Naive B cell (primary cell): ENCODE data around the gene TCHP. TPM values are rescaled to one million over a fixed set of nuclear protein-coding genes. Genes with fewer than 3 reads are reported as not detected.
A peak's percentile ranks its signal among the peaks of the same experiment; 100 is the strongest.

Source experiments
- ATAC-seq, 2 donors: fragments of 150-1000 bp; cut with Tn5 transposase; 2 replicates each; pipeline ENCODE4 v1.10.0; 2021; ENCODE audit warnings: low read depth in 2 of 2, mild to moderate bottlenecking in 2 of 2, moderate library complexity in 2 of 2
- DNase-seq: peaks from one replicate; pipeline ENCODE4 v3.0.0; 2022
- H3K27ac Mint-ChIP-seq, 6 donors: one replicate each; pipeline ENCODE4 v1.8.0; 2020 to 2022; ENCODE audit warnings: mild to moderate bottlenecking in 6 of 6, mixed read lengths in 6 of 6, moderate library complexity in 5 of 6, inconsistent platforms in 2 of 6
- H3K27me3 Mint-ChIP-seq, 3 donors: one replicate each; pipeline ENCODE4 v1.8.0; 2021 to 2022; ENCODE audit warnings: mixed read lengths in 3 of 3, mild to moderate bottlenecking in 1 of 3
- H3K36me3 Mint-ChIP-seq, 2 donors: one replicate each; pipeline ENCODE4 v1.8.0; 2020 to 2022; ENCODE audit warnings: mixed read lengths in 2 of 2, inconsistent platforms in 1 of 2, mild to moderate bottlenecking in 1 of 2
- H3K4me1 Mint-ChIP-seq, 3 donors: one replicate each; pipeline ENCODE4 v1.8.0; 2020 to 2022; ENCODE audit warnings: mixed read lengths in 3 of 3, inconsistent platforms in 1 of 3, mild to moderate bottlenecking in 1 of 3, moderate library complexity in 1 of 3
- H3K4me3 Mint-ChIP-seq, 8 donors: one replicate each; pipeline ENCODE4 v1.8.0; 2020 to 2022; ENCODE audit warnings: mild to moderate bottlenecking in 8 of 8, mixed read lengths in 8 of 8, moderate library complexity in 8 of 8, inconsistent platforms in 2 of 8
- H3K9me3 Mint-ChIP-seq, 7 donors: one replicate each; pipeline ENCODE4 v1.8.0; 2020 to 2022; ENCODE audit warnings: mixed read lengths in 7 of 7, mild to moderate bottlenecking in 5 of 7, inconsistent platforms in 2 of 7, moderate library complexity in 1 of 7
- polyA plus RNA-seq, 6 donors: library from polyadenylated mRNA; unstranded; fragments of 300-500 nt; fragmentation: Illumina TruSeq; gene quantifications; one replicate each; pipeline ENCODE4 v1.2.3, GENCODE V29; 2021; ENCODE audit warnings: low read depth in 6 of 6

The TCHP gene
- polyA plus RNA-seq, 6 donors from 2014 or later, result 5.6 to 10.3 (median 6.4) TPM

GRCh38 chr12:109870648-109871047 lies 29.4 kb upstream of the TCHP start:
- no peaks in the 10 kb centered on the region for H3K9me3 Mint-ChIP-seq
- H3K27me3 Mint-ChIP-seq, result no peaks in the 10 kb centered on the region
- H3K36me3 Mint-ChIP-seq, result peaks cover 0 to 12% of the 10 kb centered on the region in 2 donors

DNA sequence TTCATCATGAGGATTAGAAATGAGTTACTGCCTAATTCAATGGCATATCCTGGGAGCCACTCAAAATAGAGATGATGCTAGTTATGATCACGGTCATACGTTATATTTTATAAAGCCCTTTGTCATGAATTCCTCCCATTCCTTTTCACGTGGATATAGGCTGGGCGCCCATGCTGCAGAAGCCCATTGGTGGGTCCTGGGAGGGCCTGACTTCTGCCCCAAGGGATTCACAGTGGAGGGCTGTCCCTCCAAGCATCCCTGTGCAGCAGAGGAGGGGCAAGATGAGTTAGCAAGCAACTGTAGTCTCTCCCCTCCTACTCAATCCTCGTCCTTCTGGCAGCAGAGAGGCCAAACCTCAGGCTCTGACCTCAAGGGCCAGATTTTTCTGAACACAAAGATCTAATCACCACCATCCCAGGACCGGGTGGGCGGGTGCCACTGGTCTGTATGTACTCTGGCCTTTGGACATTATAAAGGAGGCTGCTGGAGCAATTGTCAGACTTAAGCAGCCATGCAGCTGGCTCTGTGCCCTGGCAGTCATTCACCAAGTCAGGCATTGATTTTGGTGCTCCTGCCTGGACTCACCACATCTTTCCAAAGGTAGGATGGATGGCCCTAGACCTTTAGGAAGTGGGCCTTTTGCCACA lies 28.3 kb upstream of the TCHP start:
- peak overlapping the region in 1 of 6 donors; percentile 58 for H3K27ac Mint-ChIP-seq
- ATAC-seq, result no peak
- H3K27me3 Mint-ChIP-seq, result no peaks in the 10 kb centered on the region
- no peak for DNase-seq
- H3K4me1 Mint-ChIP-seq, result peaks cover 33 to 47% (median 34%) of the 10 kb centered on the region in 3 donors
- peaks cover 0 to 12% of the 10 kb centered on the region in 2 donors for H3K36me3 Mint-ChIP-seq
- H3K4me3 Mint-ChIP-seq, result no peak overlapping the region
- H3K9me3 Mint-ChIP-seq, result no peaks in the 10 kb centered on the region

More at GRCh38 chr12:109870648-109871047, 29.4 kb upstream of the TCHP start:
- H3K27ac Mint-ChIP-seq, result no peak overlapping the region
- H3K4me3 Mint-ChIP-seq, result no peak overlapping the region
- H3K4me1 Mint-ChIP-seq, result peaks cover 23 to 41% (median 24%) of the 10 kb centered on the region in 3 donors
- ATAC-seq (no peak), DNase-seq (no peak)

DNA sequence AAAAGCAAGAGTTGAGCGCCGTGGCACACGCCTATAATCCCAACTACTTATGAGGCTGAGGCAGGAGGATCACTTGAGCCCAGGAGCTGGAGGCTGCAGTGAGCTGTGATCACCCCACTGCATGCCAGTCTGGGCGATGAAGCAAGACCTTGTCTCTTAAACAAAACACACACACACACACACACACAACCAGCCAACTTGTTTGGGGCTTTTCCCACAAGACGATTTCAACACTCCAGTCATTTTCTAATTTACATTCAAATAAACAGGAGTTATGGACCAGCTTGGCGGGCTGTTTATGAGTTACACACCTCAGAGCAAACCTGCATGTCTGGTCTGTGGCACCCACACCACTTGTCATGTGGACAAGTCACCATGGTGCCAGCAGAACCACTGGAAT lies 26.4 kb upstream of the TCHP start:
- ATAC-seq, result no peak
- Mint-ChIP-seq H3K4me3 (no peak overlapping the region), H3K9me3 (no peaks in the 10 kb centered on the region), H3K36me3 (peaks cover 0 to 7% of the 10 kb centered on the region in 2 donors), H3K4me1 (peaks cover 35 to 45% (median 45%) of the 10 kb centered on the region in 3 donors), H3K27me3 (no peaks in the 10 kb centered on the region), H3K27ac (peak overlapping the region in 1 of 6 donors; percentile 82)
- no peak for DNase-seq

DNA sequence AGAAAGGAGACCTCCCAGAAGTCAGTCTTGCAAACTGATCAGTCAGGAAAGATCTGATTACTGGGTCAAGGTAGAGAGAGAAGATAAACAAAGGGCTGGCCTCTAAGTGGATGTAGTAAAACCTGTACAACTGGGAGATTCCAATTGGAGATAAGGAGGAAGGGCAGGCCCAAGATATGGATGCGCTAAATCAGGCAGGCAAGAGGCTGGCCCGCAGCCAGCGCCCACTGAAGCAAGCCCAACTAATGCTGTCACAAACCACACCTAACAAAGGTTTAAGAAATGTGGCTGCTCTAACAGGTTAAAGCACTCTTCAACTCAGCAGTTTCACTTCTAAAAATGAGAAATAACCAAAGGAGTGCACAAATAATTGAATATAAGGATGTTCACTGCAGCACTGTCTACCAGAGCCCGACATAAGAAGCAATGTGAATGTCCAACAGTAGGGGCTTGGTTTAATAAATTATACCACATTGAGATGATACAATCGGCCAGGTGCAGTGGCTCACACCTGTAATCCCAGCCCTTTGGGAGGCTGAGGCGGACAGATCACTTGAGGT lies 24.4 kb upstream of the TCHP start:
- H3K27me3 Mint-ChIP-seq, result no peaks in the 10 kb centered on the region

GRCh38 chr12:109876406-109876805 lies 23.7 kb upstream of the TCHP start:
- Mint-ChIP-seq H3K27ac (peak overlapping the region in 5 of 6 donors; percentile 49 to 94 (median 84)), H3K9me3 (no peaks in the 10 kb centered on the region), H3K27me3 (no peaks in the 10 kb centered on the region), H3K4me3 (peak overlapping the region in 4 of 8 donors; percentile 36 to 82 (median 62)), H3K4me1 (peaks cover 55 to 66% (median 64%) of the 10 kb centered on the region in 3 donors), H3K36me3 (peaks cover 0 to 6% of the 10 kb centered on the region in 2 donors)
- DNase-seq (no peak), ATAC-seq (no peak)

More for the DNA sequence above, 24.4 kb upstream of the TCHP start:
- peaks cover 0 to 6% of the 10 kb centered on the region in 2 donors for H3K36me3 Mint-ChIP-seq
- ATAC-seq (peak; percentile 17), DNase-seq (no peak)
- peaks cover 50 to 61% (median 58%) of the 10 kb centered on the region in 3 donors for H3K4me1 Mint-ChIP-seq
- H3K9me3 Mint-ChIP-seq, result no peaks in the 10 kb centered on the region
- peak overlapping the region; percentile 8 to 94 (median 84) for H3K27ac Mint-ChIP-seq
- peak overlapping the region in 7 of 8 donors; percentile 1 to 67 (median 57) for H3K4me3 Mint-ChIP-seq

DNA sequence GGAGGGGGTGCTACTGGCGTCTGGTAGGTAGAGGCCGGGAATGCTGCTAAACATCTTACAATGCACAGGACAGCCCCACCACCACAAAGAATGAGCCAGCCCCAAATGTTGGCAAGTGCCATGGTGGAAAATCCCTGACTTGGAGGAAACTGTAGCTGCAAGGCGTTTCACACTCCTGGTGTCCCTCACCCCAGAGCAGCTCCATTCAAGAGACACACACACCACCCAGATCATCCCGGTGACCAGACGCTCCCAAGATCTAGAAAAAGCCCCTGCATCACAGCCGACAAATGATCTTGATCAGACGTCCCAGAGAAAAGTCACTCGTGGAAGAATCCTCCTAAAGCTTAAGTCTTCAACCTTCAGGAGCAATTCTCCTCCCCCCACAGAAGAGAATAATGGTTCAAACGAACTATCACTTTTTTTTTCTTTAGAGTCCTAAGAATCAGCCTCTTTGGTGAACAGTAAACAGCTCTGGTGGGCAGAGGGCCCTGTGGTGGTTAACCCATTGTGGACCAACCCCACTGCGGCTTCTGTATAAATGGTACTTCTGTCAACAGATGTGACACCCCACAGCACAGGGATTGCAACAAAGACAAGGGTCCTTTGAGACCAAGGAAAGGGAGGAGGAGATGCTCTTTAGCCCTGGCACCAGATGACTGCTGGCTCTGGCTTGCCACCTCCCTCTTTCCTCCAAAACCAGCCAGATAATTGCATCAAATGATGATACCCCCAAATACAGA lies 22.4 kb upstream of the TCHP start:
- no peak for DNase-seq
- no peak for ATAC-seq
- peaks cover 0 to 2% of the 10 kb centered on the region in 2 donors for H3K36me3 Mint-ChIP-seq
- H3K4me3 Mint-ChIP-seq, result peak overlapping the region in 7 of 8 donors; percentile 45 to 98 (median 66)
- no peaks in the 10 kb centered on the region for H3K27me3 Mint-ChIP-seq
- no peaks in the 10 kb centered on the region for H3K9me3 Mint-ChIP-seq
- H3K4me1 Mint-ChIP-seq, result peaks cover 53 to 67% (median 64%) of the 10 kb centered on the region in 3 donors
- H3K27ac Mint-ChIP-seq, result peak overlapping the region in 4 of 6 donors; percentile 9 to 90 (median 38)

- no peak for DNase-seq
- Mint-ChIP-seq H3K4me3 (peak overlapping the region in 6 of 8 donors; percentile 29 to 98 (median 92)), H3K27ac (peak overlapping the region in 4 of 6 donors; percentile 33 to 95 (median 90)), H3K36me3 (no peaks in the 10 kb centered on the region), H3K27me3 (no peaks in the 10 kb centered on the region), H3K9me3 (no peaks in the 10 kb centered on the region), H3K4me1 (peaks cover 53 to 70% (median 65%) of the 10 kb centered on the region in 3 donors)
- no peak for ATAC-seq
These were observed 21.8 kb upstream of the TCHP start for GRCh38 chr12:109878247-109878625.

DNA sequence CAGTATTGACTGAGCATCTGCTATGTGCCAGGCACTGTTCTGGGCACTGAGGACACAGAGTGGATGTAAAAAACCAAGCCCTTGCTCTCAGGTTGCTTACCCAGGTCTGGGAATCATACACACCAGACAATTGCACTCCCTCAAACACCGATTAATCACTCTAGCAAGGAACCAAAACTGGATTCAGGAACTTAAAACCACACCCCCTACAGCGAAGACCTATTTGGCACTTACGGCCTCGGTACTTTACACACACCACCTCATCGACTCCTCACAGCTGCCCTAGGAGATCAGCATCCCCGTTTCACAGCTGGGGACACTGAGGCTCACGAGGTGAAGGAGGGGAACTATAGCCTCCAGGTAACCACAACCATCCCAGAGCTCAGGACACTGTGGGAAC lies 21.3 kb upstream of the TCHP start:
- Mint-ChIP-seq H3K4me1 (peaks cover 57 to 75% (median 71%) of the 10 kb centered on the region in 3 donors), H3K9me3 (no peaks in the 10 kb centered on the region), H3K36me3 (no peaks in the 10 kb centered on the region), H3K27ac (peak overlapping the region in 4 of 6 donors; percentile 77 to 97 (median 92)), H3K27me3 (no peaks in the 10 kb centered on the region), H3K4me3 (peak overlapping the region; percentile 29 to 98 (median 92))
- ATAC-seq (no peak), DNase-seq (no peak)

DNA sequence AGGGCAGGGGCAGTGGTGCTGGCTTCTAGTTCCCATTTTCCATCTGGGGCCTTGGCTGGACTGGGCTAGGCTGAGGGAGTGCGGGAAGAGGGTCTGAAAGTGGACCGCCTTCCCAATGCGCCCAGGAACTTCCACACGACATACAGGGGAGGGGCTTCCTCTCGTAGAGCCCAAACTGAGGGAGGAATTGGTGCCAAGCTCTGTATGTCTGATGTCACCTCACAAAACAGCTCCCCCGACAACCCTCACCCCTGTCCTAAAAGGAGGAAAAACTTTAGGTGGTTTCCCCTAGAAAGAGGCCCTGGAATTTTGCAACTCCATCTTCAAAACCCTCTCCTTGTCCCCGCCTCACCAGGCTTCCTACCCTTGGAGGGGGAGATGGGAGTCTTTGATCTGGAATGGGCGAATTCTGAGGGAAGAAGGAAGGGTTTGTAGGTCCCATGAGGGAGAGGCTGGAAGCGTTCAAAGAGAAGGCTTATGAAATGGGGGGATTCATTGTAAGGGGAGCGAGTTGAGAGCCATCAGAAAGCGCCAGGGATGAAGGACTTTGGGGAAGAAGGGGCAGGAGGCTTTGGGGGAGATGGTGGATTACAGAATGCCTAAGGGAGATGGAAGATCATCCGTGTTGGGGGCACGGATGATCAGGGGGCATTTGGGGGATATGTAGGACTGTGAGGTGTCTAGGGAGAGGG lies 20.6 kb upstream of the TCHP start:
- no peak for DNase-seq
- H3K4me1 Mint-ChIP-seq, result peaks cover 55 to 70% (median 70%) of the 10 kb centered on the region in 3 donors
- peak overlapping the region; percentile 91 to 97 (median 96) for H3K27ac Mint-ChIP-seq
- no peaks in the 10 kb centered on the region for H3K36me3 Mint-ChIP-seq
- H3K9me3 Mint-ChIP-seq, result no peaks in the 10 kb centered on the region
- no peaks in the 10 kb centered on the region for H3K27me3 Mint-ChIP-seq
- ATAC-seq, result no peak
- H3K4me3 Mint-ChIP-seq, result peak overlapping the region; percentile 89 to 98 (median 94)

GRCh38 chr12:109880043-109880931 lies 19.8 kb upstream of the TCHP start, which contains the start of gene GLTP:
GLTP (minus strand) TSS chr12:109880541; CDS start chr12:109880374, 167 bp downstream.
- Mint-ChIP-seq H3K4me1 (peaks cover 47 to 62% (median 62%) of the 10 kb centered on the region in 3 donors), H3K36me3 (no peaks in the 10 kb centered on the region), H3K4me3 (peak within 1 kb of the TSS; percentile 90 to 98 (median 94)), H3K9me3 (no peaks in the 10 kb centered on the region), H3K27ac (peak within 1 kb of the TSS; percentile 95 to 99 (median 96)), H3K27me3 (no peaks in the 10 kb centered on the region)
- DNase-seq (peak; percentile 93), ATAC-seq (peak; percentile 90 to 91)

DNA sequence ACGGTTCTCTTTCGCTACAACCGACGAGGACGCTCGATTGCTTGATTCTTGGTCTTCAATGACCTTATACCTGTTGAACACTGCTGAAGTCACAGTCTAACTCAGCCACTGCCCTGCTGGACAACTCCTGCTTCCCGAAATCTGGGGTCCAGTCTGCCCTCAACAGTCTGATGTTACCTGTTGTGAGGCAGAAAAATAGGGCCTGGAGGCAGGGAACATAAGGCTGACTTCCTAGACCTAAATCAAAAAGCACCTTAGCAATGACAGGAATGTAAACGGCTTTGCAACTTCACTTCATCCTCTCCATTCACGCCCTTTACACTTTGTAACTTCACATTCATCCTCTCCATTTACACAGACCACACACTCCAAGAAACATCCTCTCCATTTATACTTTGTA lies 19.1 kb upstream of the TCHP start:
- ATAC-seq (no peak), DNase-seq (no peak)
- no peaks in the 10 kb centered on the region for H3K36me3 Mint-ChIP-seq
- peak overlapping the region; percentile 14 to 99 (median 92) for H3K27ac Mint-ChIP-seq
- peaks cover 41 to 56% (median 55%) of the 10 kb centered on the region in 3 donors for H3K4me1 Mint-ChIP-seq
- no peaks in the 10 kb centered on the region for H3K27me3 Mint-ChIP-seq
- H3K9me3 Mint-ChIP-seq, result no peaks in the 10 kb centered on the region
- H3K4me3 Mint-ChIP-seq, result peak overlapping the region; percentile 63 to 98 (median 90)

- Mint-ChIP-seq H3K9me3 (no peaks in the 10 kb centered on the region), H3K4me3 (peak overlapping the region in 6 of 8 donors; percentile 9 to 98 (median 77)), H3K36me3 (no peaks in the 10 kb centered on the region), H3K4me1 (peaks cover 35 to 48% (median 48%) of the 10 kb centered on the region in 3 donors), H3K27ac (peak overlapping the region in 1 of 6 donors; percentile 23), H3K27me3 (no peaks in the 10 kb centered on the region)
- ATAC-seq (no peak), DNase-seq (no peak)
These were observed 18.3 kb upstream of the TCHP start for GRCh38 chr12:109881752-109882151.
